Epithelial cell of prostate (primary cell): Measurements from ENCODE around the gene ZNF223.
A peak's percentile ranks its signal among the peaks of the same experiment; 100 is the strongest.

Experiments
- DNase-seq: peaks from one replicate; pipeline ENCODE4 v3.0.0-alpha.2; 2011; ENCODE audit warnings: low read depth, low spot score
- H3K27ac ChIP-seq: fragments of 450-650 bp; 2 replicates; pipeline ENCODE4 v1.5.1; 2017; ENCODE audit warnings: mild to moderate bottlenecking

The ZNF223 gene

DNA sequence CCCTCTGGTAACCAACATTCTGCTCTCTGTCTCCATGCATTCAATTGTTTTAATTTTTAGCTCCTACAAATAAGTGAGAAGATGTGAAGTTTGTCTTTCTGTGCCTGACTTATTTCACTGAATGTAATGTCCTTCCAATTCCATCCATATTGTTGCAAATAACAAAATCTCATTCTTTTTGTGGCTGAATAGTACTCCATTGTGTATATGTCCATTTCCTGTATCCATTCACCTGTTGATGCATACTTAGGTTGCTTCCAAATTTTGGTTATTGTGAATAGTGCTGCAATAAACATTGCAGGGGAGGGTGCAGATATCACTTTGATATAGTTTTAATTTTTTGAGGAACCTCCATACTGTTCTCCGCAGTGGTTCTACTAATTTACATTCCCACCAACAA is 17.6 kb downstream of the ZNF223 start:
- DNase-seq = no peak
- no peak overlapping the region for H3K27ac ChIP-seq

GRCh38 chr19:44071824-44072542 is 20.1 kb downstream of the ZNF223 start, which contains the start of gene ZNF284:
Gene ZNF284 (plus strand): TSS chr19:44072159. CDS start chr19:44076390, 4,231 bp downstream.
- H3K27ac ChIP-seq = peak within 1 kb of the TSS; percentile 33
- peak; percentile 56 for DNase-seq

GRCh38 chr19:44072543-44073401 is 20.9 kb downstream of the ZNF223 start:
- DNase-seq = no peak
- no peak overlapping the region for H3K27ac ChIP-seq

DNA sequence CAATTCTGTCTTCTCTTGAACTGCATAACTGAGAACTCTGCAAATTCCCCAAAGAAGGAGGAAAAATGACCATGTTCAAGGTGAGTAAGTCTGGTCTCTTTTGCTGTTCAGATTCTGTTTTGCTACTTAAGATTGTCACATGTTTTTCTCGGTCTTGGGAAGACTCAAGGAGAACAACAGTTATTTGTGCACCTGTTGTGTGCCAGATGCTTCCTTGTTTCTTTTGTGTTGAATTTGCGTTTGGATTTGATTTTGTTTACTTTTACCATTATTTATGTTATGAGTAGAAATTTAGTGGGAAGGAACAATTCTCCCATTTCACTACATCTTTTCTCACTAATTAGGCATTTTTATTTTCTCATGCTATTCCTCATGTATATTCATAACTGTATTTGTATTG is 24.5 kb downstream of the ZNF223 start:
- no peak overlapping the region for H3K27ac ChIP-seq
- DNase-seq = no peak

DNA sequence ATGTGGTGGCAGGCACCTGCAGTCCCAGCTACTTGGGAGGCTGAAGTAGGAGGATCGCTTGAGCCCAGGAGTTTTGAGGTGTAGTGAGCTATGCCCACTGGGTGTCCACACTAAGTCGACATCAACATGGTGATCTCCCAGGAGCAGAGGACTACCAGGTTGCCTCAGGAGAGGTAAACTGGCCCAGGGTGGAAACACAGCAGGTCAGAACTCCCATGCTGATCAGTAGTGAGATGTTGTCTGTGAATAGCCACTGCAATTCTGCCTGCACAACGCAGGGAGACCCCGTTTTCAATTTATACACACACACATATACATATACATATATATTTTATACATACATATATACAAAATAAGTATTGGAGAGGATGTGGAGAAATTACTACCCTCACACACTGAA is 40.3 kb downstream of the ZNF223 start:
- H3K27ac ChIP-seq = no peak overlapping the region
- no peak for DNase-seq

DNA sequence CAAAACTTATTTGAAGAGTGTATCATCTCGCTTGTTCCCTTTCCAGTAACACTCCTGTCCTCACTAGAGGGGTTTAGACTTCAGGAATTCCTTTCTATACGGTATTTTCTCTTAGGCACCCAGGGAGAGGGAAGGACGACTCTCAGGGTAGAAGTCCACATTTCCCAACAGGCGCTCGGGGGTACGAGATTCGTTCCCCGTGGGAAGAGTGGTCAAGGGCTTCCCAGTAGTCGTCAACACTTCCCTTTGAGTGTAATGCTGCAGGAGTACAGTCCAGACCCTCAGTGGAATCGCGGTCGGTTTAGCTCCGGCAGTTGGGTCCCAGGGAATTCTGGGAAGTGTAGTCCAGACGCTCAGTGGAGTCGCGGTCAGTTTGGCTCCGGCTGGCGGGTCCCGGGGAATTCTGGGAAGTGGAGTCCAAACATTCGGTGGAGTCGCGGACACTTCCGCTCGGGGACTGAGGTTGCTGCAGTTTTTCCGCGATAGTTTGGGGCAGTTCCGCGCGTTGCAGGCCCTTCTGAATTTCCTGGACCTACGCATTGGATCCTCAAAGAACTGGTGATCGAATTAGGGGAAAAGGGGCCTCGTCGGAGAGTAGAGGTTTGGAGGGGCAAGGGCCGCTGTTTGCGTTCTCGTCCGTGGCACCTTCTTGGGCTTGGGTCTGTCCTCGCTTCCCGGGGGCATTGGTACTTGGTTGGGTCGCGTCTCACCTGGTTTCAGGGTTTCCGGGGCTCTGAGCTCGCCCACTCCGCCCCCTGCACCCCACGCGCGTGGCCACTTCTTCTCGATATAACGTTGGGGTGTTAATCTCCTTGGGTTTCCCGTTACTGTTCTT is 42.3 kb downstream of the ZNF223 start, which contains the start of gene ZNF224:
Gene ZNF224 (plus strand): TSS at position 431 of the 835 bp plus-strand sequence. CDS start 3,513 bp downstream, outside the sequence.
- peak within 1 kb of the TSS; percentile 58 for H3K27ac ChIP-seq

GRCh38 chr19:44107751-44108150 is 55.9 kb downstream of the ZNF223 start:
- DNase-seq = no peak
- no peak overlapping the region for H3K27ac ChIP-seq

More for the DNA sequence above, 42.3 kb downstream of the ZNF223 start, which contains the start of gene ZNF224:
- DNase-seq = peak; percentile 39

- DNase-seq = no peak
- no peak overlapping the region for H3K27ac ChIP-seq
These were observed 57.6 kb downstream of the ZNF223 start for GRCh38 chr19:44109458-44109857.

- H3K27ac ChIP-seq = peak overlapping the region; percentile 34
- peak; percentile 39 for DNase-seq
These were observed 60.2 kb downstream of the ZNF223 start for GRCh38 chr19:44111910-44112463.

- no peak for DNase-seq
- H3K27ac ChIP-seq = peak overlapping the region; percentile 34
These were observed 60.9 kb downstream of the ZNF223 start for GRCh38 chr19:44112802-44113137.

DNA sequence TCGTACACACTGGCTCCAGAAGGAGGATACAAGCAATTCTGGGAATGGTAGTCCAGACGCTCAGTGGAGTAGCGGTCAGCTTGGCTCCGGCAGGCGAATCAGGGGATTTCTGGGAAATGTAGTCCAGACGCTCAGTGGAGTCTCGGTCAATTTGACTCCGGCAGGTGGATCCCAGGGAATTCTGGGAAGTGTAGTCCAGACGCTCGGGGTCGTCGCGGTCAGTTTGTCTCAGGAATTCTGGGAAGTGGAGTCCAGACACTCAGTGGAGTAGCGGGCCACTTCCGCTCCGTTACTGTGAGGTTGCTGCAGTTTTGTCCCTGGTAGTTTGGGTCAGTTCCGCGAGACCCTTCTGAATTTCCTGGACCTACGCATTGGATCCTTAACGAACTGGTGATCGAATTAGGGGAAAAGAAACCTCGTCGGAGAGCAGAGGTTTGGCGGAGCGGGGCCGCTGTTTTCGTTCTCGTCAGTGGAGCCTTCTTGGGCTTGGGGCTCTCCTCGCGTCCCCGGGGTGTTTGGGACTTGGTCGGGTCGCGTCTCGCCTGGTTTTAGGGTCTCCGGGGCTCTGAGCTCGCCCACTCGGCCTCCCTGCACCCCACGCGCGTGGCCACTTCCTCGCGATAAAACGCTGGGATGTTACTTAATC is 61.4 kb downstream of the ZNF223 start, which contains the start of gene ZNF225:
Gene ZNF225 (plus strand): TSS at position 262 of the 646 bp plus-strand sequence. CDS start 2,429 bp downstream, outside the sequence.
- peak within 1 kb of the TSS; percentile 34 for H3K27ac ChIP-seq
- DNase-seq = peak; percentile 84

DNA sequence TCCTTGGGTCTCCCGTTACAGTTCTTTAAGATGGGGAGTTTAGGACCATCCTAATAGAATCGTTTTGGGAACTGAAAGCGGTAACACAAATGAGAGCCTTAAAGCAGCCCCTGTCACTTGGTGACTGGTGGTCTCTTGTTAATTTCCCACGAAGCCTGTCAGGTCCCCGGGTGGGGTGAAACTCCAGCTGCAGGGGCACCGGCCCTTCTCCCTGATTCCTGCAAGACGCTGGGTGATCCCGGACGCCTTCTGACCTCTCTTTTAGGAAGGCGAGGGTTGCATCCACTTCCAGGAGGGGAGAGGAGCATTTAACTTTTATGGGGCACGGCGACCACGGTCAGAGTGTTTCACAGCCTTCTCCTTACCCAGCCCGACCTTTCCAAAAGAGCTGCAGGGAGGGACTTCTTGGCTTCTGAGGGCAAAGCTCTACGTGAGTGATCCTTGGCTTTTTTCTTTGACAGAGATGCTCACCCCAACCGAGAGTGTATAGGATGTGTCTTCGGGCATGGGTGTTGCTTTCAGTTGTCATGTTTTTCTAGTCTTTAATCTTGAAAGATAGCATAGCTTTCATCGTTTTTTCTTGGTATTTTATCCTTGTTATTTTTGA is 62.1 kb downstream of the ZNF223 start:
- DNase-seq = no peak
- peak overlapping the region; percentile 18 for H3K27ac ChIP-seq
